ENCODE measurements around the gene PAPOLG.
A peak's percentile ranks its signal among the peaks of the same experiment; 100 is the strongest.

PAPOLG gene

GRCh38 chr2:60756097-60757087 is at the start of gene PAPOLG:
Gene PAPOLG, plus strand, starts transcription at chr2:60756268. Its CDS starts 211 bp downstream, at chr2:60756479.
- peak; percentile 80 for TF ChIP-seq POLR2A (IDR thresholded peaks at IDR 0.05; ENCODE audit: low read depth, low read length)
- DNase-seq (ENCODE audit: insufficient read length, low spot score), result peak; percentile 86
- peak; percentile 74 for FAIRE-seq

GRCh38 chr2:60707750-60708371 is 48.2 kb upstream of the PAPOLG start:
- DNase-seq (ENCODE audit: insufficient read length, low spot score), result peak; percentile 13
- TF ChIP-seq POLR2A (IDR thresholded peaks at IDR 0.05; ENCODE audit: low read depth, low read length), result no peak
- peak; percentile 66 for FAIRE-seq

- no peak for FAIRE-seq
- DNase-seq (ENCODE audit: insufficient read length, low spot score), result no peak
- TF ChIP-seq POLR2A (IDR thresholded peaks at IDR 0.05; ENCODE audit: low read depth, low read length), result no peak
These were observed 47.3 kb upstream of the PAPOLG start for GRCh38 chr2:60708630-60709320.

DNA sequence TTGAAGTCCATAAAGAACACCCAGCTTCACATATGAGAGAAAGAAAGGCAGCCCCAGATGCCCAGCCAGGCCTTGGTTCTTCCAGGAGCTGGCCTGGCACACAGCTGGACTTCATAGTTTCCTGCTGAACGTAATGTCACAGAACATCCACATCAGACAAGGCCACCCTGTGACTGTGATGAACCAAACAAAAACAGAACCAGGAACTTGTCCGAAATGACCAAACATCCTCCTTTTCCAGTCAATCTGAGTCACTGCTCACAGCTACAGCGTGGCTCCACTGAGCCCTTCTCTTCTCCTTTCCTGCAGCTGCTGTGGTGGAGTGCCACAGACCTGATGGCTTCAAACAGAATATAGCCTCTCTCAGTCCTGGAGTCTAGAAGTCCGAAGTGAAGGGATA is 45.4 kb upstream of the PAPOLG start:
- DNase-seq (ENCODE audit: insufficient read length, low spot score) (no peak), FAIRE-seq (no peak)
- TF ChIP-seq POLR2A (IDR thresholded peaks at IDR 0.05; ENCODE audit: low read depth, low read length), result no peak

DNA sequence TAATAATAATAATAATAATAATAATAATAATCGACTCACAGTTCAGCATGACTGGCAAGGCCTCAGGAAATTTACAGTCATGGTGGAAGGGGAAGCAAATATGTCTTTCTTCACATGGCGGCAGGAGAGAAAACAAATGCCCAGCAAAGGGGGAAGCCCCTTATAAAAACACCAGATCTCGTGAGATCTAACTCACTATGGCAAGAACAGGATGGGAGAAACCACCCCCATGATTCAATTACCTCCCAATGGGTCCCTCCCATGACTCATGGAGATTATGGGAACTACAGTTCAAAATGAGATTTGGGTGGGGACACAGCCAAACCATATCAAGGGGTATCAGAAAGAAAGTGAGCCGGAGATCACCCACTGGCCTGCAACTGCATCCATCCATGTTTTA is 40.5 kb upstream of the PAPOLG start:
- no peak for DNase-seq (ENCODE audit: insufficient read length, low spot score)
- no peak for FAIRE-seq
- TF ChIP-seq POLR2A (IDR thresholded peaks at IDR 0.05; ENCODE audit: low read depth, low read length), result no peak

GRCh38 chr2:60717691-60718090 is 38.4 kb upstream of the PAPOLG start:
- TF ChIP-seq POLR2A (IDR thresholded peaks at IDR 0.05; ENCODE audit: low read depth, low read length), result no peak
- FAIRE-seq, result no peak
- DNase-seq (ENCODE audit: insufficient read length, low spot score), result no peak

DNA sequence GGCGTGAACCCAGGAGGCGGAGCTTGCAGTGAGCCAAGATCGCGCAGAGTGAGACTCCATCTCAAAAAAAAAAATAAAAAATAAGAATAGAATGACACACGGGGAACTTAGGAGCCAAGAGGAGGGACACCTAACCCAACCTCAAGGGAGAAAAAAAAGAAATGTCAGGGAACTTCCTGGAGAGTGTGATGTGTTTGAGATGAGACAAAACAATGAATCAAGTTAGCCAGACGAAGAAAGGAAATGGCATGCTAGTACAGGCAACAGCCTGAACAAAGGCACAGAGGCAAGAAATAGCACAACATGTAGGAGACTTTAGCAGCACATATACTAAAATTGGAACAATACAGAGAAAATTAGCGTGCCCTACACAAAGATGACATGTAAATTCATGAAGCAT is 36.7 kb upstream of the PAPOLG start:
- DNase-seq (ENCODE audit: insufficient read length, low spot score) (no peak), FAIRE-seq (no peak)
- no peak for TF ChIP-seq POLR2A (IDR thresholded peaks at IDR 0.05; ENCODE audit: low read depth, low read length)

DNA sequence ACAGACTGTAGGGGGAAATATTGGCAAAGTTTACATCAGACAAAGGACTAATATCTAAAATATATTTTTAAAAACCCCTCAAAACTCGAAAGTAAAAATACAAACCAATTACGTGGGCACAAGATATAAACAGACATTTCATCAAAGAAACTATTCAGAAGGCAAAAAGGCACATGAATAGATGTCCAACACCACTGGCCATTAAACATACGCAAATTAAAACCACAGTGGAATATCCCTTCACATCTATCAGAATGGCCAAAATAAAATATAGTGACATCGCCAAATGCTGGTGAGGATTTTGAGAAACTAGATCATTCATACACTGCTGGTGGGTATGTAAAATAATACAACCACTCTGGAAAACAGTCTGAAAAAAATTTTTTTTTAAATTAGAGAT is 30.6 kb upstream of the PAPOLG start:
- FAIRE-seq (no peak), DNase-seq (ENCODE audit: insufficient read length, low spot score) (no peak)
- no peak for TF ChIP-seq POLR2A (IDR thresholded peaks at IDR 0.05; ENCODE audit: low read depth, low read length)

- no peak for FAIRE-seq
- TF ChIP-seq POLR2A (IDR thresholded peaks at IDR 0.05; ENCODE audit: low read depth, low read length), result no peak
- DNase-seq (ENCODE audit: insufficient read length, low spot score), result no peak
These were observed 27.2 kb upstream of the PAPOLG start for GRCh38 chr2:60728855-60729254.

GRCh38 chr2:60735496-60736250 is 20.4 kb upstream of the PAPOLG start:
- DNase-seq (ENCODE audit: insufficient read length, low spot score) (no peak), FAIRE-seq (no peak)
- TF ChIP-seq POLR2A (IDR thresholded peaks at IDR 0.05; ENCODE audit: low read depth, low read length), result no peak

DNA sequence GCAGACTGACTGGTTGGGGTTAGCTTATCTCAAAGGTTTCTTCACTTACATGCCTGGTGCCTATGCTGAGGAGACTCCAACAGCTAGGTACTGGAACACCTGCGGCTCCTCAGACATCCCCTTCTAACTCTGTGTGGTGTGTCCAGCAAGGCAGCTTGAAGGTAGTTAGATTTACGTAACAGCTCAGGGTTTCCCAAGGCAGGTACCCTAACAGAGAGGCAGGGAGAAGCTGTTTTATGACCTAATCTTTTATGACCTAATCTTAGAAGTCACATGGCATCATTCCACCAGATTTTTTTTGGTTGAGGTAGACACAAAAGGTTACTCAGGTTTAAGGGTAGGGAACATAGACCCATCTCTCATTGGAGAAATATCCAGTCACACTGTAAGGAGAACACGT is 17.4 kb upstream of the PAPOLG start:
- FAIRE-seq (no peak), DNase-seq (ENCODE audit: insufficient read length, low spot score) (no peak)
- TF ChIP-seq POLR2A (IDR thresholded peaks at IDR 0.05; ENCODE audit: low read depth, low read length), result no peak

DNA sequence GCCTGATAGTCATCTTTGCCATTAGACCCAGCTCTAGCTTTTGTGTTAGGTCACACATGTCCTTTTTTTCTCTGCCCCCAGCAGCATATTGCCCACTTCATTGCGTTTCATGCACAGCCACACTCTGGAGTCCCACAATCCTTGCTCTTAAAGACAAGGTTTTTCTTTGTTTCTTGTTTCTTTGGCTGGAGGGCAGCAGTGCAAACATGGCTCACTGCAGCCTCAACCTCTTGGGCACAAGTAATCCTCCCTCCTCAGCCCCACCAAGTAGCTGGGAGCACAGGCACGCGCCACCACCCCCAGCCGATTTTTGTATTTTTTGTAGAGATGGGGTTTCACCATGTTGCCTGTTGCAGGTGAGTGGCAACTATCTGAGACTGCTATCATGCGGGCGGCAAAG is 16.9 kb upstream of the PAPOLG start:
- FAIRE-seq (no peak), DNase-seq (ENCODE audit: insufficient read length, low spot score) (no peak)
- TF ChIP-seq POLR2A (IDR thresholded peaks at IDR 0.05; ENCODE audit: low read depth, low read length), result no peak

DNA sequence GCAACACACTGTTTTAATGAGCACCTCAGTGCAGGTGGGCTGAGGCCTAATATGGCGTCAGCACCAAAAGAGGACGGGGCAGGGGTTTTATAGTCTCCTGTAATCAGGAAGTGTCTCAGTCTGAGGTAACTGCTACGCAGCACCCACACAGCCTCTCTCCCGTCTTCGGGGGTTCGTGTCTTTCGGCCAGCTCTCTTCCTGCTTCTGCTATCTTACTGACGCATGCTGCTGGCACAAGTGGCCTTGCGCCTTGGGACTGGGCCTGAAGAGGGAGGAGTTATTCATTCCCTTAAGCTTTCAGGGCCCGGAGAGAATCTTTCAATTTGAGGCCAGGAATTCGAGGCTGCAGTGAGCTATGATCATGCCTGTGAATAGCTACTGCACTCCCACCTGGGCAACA is 14.5 kb upstream of the PAPOLG start:
- FAIRE-seq, result no peak
- no peak for TF ChIP-seq POLR2A (IDR thresholded peaks at IDR 0.05; ENCODE audit: low read depth, low read length)
- DNase-seq (ENCODE audit: insufficient read length, low spot score), result no peak

Data from H54 (cell line).